ENCODE data around the gene MGST1. TPM values are rescaled to one million over a fixed set of nuclear protein-coding genes. Genes with fewer than 3 reads are reported as not detected.

Gene MGST1
- polyA plus RNA-seq, 2 of the 4 experiments (the other 2 are of a cell fraction): 949 to 1,309 TPM

GRCh38 chr12:16323638-16324037 is 23.8 kb upstream of the MGST1 start:
- ATAC-seq (no peak), FAIRE-seq (no peak), DNase-seq (ENCODE audit: low read depth in 1 of 2, low spot score in 1 of 2) (no peak)
- TF ChIP-seq ATOH8 (CRISPR knock-in tag; IDR thresholded peaks at IDR 0.05; ENCODE audit: low read depth): no peak
- TF ChIP-seq EHF (CRISPR knock-in tag; IDR thresholded peaks at IDR 0.05): no peak
- no peak for TF ChIP-seq PBX3 (IDR thresholded peaks at IDR 0.05)
- no peak for TF ChIP-seq SREBF2 (IDR thresholded peaks at IDR 0.05)
- no peak for TF ChIP-seq MAZ (IDR thresholded peaks at IDR 0.05; ENCODE audit: borderline replicate concordance, low read depth, low read length)
- TF ChIP-seq HOXB5 (CRISPR knock-in tag; IDR thresholded peaks at IDR 0.05): no peak
- TF ChIP-seq CEBPB (IDR thresholded peaks at IDR 0.05): no peak
- TF ChIP-seq MYC (IDR thresholded peaks at IDR 0.05; ENCODE audit: borderline replicate concordance, low read length): no peak
- TF ChIP-seq CTCF (IDR thresholded peaks at IDR 0.05): no peak
- no peak for TF ChIP-seq EHMT2 (IDR thresholded peaks at IDR 0.05; ENCODE audit: low read depth)
- no peak for TF ChIP-seq MAX (IDR thresholded peaks at IDR 0.05)
- no peak for TF ChIP-seq E2F6 (IDR thresholded peaks at IDR 0.05; ENCODE audit: borderline replicate concordance, low read depth)
- no peak for TF ChIP-seq CHD2 (IDR thresholded peaks at IDR 0.05; ENCODE audit: low read length, partially characterized antibody)
- no peak for TF ChIP-seq POLR2AphosphoS2 (conservative IDR thresholded peaks at IDR 0.05; ENCODE audit: low read length)
- H3K27ac ChIP-seq: no peak overlapping the region
- ChIA-PET CTCF (no interaction called here), POLR2A (no interaction called here)
- 0 out of 3 replicates have a peak, but pooled peaks cover 3% of the 10 kb centered on the region for H3K9me3 ChIP-seq
- WGBS (ENCODE audit: missing lambda C conversion rate): 52% methylated on average over 2 of the region's 2 CpGs
- H3K4me3 ChIP-seq: no peak overlapping the region
- no peaks in the 10 kb centered on the region; the same call in 2 of the 3 replicates for H3K4me1 ChIP-seq
- no peak overlapping the region for H3K4me2 ChIP-seq

- TF ChIP-seq TFCP2L1 (CRISPR knock-in tag; IDR thresholded peaks at IDR 0.05) (no peak), REST (IDR thresholded peaks at IDR 0.05) (no peak), CHD2 (IDR thresholded peaks at IDR 0.05; ENCODE audit: low read length, partially characterized antibody) (no peak)
- POLR2A ChIA-PET: no interaction called here
- Histone ChIP-seq H3K4me3 (no peak overlapping the region), H3K4me1 (no peaks in the 10 kb centered on the region; the same call in 2 of the 3 replicates), H3K9me3 (0 out of 3 replicates have a peak, but pooled peaks cover 3% of the 10 kb centered on the region), H3K4me2 (no peak overlapping the region), H3K27ac (no peak overlapping the region)
- CTCF ChIA-PET: no interaction called here
- FAIRE-seq (no peak), DNase-seq (ENCODE audit: low read depth in 1 of 2, low spot score in 1 of 2) (no peak), ATAC-seq (no peak)
- WGBS (ENCODE audit: missing lambda C conversion rate): 52% methylated on average over 5 of the region's 5 CpGs
Measured at GRCh38 chr12:16324272-16324671, 23.2 kb upstream of the MGST1 start.

Measured in A549 (cell line).